Panc1 (cell line): Measurements from ENCODE around the gene RGS12. TPM values are rescaled to one million over a fixed set of nuclear protein-coding genes. Genes with fewer than 3 reads are reported as not detected.

ENCODE experiments used
- ATAC-seq: fragments of 200-7000 bp; cut with Tn5 transposase; 2 replicates; pipeline ENCODE4 v1.9.1; 2020; ENCODE audit warnings: mild to moderate bottlenecking, moderate library complexity
- BruUV-seq: library from RNA; stranded (reverse); fragments of 400-500 nt; replicated peaks from 2 replicates; lab custom pipeline; 2021; lab: Mats Ljungman, UMichigan
- CTCF ChIA-PET: fragments of 300-600 bp; sonication (Branson Sonifier 250); formaldehyde crosslinking; loops from one replicate; lab custom pipeline; 2022; ENCODE audit warnings: antibody characterized with exemption; lab: Charles Lee
- POLR2A ChIA-PET: fragments of 300-600 bp; sonication (Branson Sonifier 250); formaldehyde crosslinking; loops from one replicate; lab custom pipeline; 2022; ENCODE audit warnings: antibody characterized with exemption; lab: Charles Lee
- DNase-seq: peaks from one replicate; pipeline ENCODE4 v3.0.0-alpha.2; 2010; ENCODE audit warnings: low read depth, low spot score
- H3K27ac ChIP-seq: 2 replicates; pipeline ENCODE4 v1.5.1; 2011; ENCODE audit warnings: mild to moderate bottlenecking, low read length, inconsistent platforms
- H3K27me3 ChIP-seq: fragments of 200-500 bp; sonication (Bioruptor generic); 2 replicates; pipeline ENCODE4 v1.6.0; 2014; ENCODE audit warnings: low read length, inconsistent platforms; ENCODE audit not compliant: control insufficient read depth, insufficient read depth
- H3K36me3 ChIP-seq: fragments of 200-500 bp; sonication (Bioruptor generic); 2 replicates; pipeline ENCODE4 v1.5.1; 2014; ENCODE audit warnings: inconsistent platforms, mild to moderate bottlenecking, low read length, moderate library complexity; ENCODE audit not compliant: control insufficient read depth, insufficient read depth
- H3K4me1 ChIP-seq: 2 replicates; pipeline ENCODE4 v1.5.1; 2011; ENCODE audit warnings: inconsistent platforms, mild to moderate bottlenecking, low read length, moderate library complexity; ENCODE audit not compliant: control insufficient read depth, insufficient read depth
- H3K4me3 ChIP-seq, 2 experiments: 2 replicates each; pipeline ENCODE4 v1.5.1; 2011 to 2012; ENCODE audit warnings: low read depth in 2 of 2, low read length in 2 of 2, mild to moderate bottlenecking in 2 of 2, inconsistent platforms in 1 of 2, moderate library complexity in 1 of 2
- H3K9me3 ChIP-seq: fragments of 200-500 bp; sonication (Bioruptor generic); 2 replicates; pipeline ENCODE4 v1.5.1; 2014; ENCODE audit warnings: low read depth, mild to moderate bottlenecking, inconsistent platforms, low read length, moderate library complexity; ENCODE audit not compliant: control insufficient read depth, insufficient read depth
- POLR2AphosphoS5 ChIP-seq: IDR thresholded peaks from 2 replicates; pipeline ENCODE4 v1.6.1; 2012; ENCODE audit warnings: mild to moderate bottlenecking, low read depth, low read length, moderate library complexity
- REST ChIP-seq, 2 experiments: IDR thresholded peaks; 2 replicates each; pipeline ENCODE4 v1.6.1; 2011 to 2012; ENCODE audit warnings: low read depth in 2 of 2, control low read depth in 1 of 2, low read length in 1 of 2, mild to moderate bottlenecking in 1 of 2, moderate library complexity in 1 of 2; ENCODE audit not compliant: insufficient read depth in 1 of 2
- SIN3A ChIP-seq: IDR thresholded peaks from 2 replicates; pipeline ENCODE4 v1.6.1; 2012; ENCODE audit warnings: low read depth, mild to moderate bottlenecking, low read length, moderate library complexity, borderline replicate concordance; ENCODE audit not compliant: insufficient read depth
- TCF7L2 ChIP-seq: IDR thresholded peaks from 2 replicates; pipeline ENCODE4 v1.6.1; 2011; ENCODE audit warnings: mild to moderate bottlenecking, low read depth, low read length, inconsistent platforms
- in situ Hi-C: cut with HindIII; loops from 2 replicates; pipeline ENCODE4 v1.10.0; 2016; ENCODE audit warnings: low sequenced_read_pairs, low pct_unique_long_range_greater_than_20kb
- intact Hi-C: fragments of 100-400 bp; cut with micrococcal nuclease; formaldehyde crosslinking; loops from one replicate; pipeline ENCODE4 v1.10.0; 2022; ENCODE audit not compliant: unreplicated experiment
- total RNA-seq: library from RNA; stranded (reverse); gene quantifications from one replicate; pipeline ENCODE4 v1.2.1, GENCODE V29; 2021; ENCODE audit not compliant: unreplicated experiment
- TF ChIP-seq, protein P1 (sequence below): fragments of 450-650 bp; IDR thresholded peaks from 2 replicates; pipeline ENCODE4 v1.5.1; 2017; ENCODE audit warnings: mild to moderate bottlenecking

The RGS12 gene
- total RNA-seq, 1 experiment from 2014 or later, result 24.3 TPM

DNA sequence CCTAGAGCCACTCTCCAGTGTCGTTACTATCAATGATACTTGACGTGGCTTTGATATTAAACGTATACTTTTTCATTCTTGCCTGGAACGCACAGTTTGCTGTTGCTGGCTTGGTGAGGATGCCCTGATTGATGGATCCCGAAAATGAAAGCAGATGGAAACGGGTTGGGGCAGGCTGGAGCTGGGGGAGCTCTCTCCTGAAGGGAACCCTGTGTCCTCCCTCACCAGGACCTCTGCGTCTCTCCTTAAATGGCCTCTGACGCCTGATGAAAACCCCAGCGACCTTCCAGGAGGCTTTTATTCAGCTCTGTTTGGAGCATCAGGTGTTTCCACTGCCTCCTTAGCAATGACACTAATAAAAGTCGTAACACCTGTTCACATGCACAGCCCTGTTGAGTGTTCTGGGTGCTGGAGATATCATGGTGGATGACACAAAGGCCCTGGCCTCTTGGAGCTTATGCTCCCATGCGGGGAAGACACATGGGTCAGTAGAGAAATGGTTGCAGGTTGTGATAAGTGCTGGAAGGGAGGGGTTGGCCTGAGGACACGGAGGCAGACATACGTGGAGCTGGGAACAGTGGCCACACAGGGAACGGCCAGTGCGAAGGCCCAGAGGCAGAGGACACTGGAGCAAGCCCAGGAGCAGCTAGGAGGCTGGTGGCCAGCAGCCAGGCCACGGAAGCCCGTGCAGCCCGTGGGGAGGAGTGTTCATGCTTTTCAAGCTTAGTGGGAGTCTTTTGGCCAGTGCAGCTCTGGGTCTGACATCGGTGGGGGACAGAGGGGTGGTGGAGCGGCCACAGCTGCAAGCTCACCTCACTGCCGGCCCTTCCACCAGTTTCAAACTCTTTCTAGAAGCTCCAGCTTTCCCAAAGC, 36.4 kb upstream of the RGS12 start:
- BruUV-seq, result no TSS peak
- no peaks in the 10 kb centered on the region for H3K27me3 ChIP-seq
- TF ChIP-seq, protein P1, sequence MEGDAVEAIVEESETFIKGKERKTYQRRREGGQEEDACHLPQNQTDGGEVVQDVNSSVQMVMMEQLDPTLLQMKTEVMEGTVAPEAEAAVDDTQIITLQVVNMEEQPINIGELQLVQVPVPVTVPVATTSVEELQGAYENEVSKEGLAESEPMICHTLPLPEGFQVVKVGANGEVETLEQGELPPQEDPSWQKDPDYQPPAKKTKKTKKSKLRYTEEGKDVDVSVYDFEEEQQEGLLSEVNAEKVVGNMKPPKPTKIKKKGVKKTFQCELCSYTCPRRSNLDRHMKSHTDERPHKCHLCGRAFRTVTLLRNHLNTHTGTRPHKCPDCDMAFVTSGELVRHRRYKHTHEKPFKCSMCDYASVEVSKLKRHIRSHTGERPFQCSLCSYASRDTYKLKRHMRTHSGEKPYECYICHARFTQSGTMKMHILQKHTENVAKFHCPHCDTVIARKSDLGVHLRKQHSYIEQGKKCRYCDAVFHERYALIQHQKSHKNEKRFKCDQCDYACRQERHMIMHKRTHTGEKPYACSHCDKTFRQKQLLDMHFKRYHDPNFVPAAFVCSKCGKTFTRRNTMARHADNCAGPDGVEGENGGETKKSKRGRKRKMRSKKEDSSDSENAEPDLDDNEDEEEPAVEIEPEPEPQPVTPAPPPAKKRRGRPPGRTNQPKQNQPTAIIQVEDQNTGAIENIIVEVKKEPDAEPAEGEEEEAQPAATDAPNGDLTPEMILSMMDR, result no peak
- TF ChIP-seq POLR2AphosphoS5 (no peak), TCF7L2 (no peak), SIN3A (no peak), REST (IDR thresholded peaks at IDR 0.05; ENCODE audit: insufficient read depth in 1 of 2, low read depth in 2 of 2, low read length in 1 of 2) (no peak)
- ChIA-PET POLR2A (no interaction called here), CTCF (interaction anchor here (0.6 kb wide), 1 partner anchor 589 kb away, joined by 3 read pairs; no protein-coding TSS in a partner anchor)
- no peak for DNase-seq
- intact Hi-C loops, result no loop called here
- no peak overlapping the region for H3K27ac ChIP-seq
- no peaks in the 10 kb centered on the region for H3K36me3 ChIP-seq
- H3K4me1 ChIP-seq, result no peaks in the 10 kb centered on the region
- no peaks in the 10 kb centered on the region for H3K9me3 ChIP-seq
- in situ Hi-C loops, result no loop called here
- no peak overlapping the region for H3K4me3 ChIP-seq
- ATAC-seq, result no peak

GRCh38 chr4:3257103-3257555, 35.7 kb upstream of the RGS12 start:
- ChIA-PET CTCF (no interaction called here), POLR2A (no interaction called here)
- in situ Hi-C loops (no loop called here), intact Hi-C loops (no loop called here)
- no peaks in the 10 kb centered on the region for H3K9me3 ChIP-seq
- no peak for ATAC-seq
- no peaks in the 10 kb centered on the region for H3K36me3 ChIP-seq
- DNase-seq, result no peak
- no peaks in the 10 kb centered on the region for H3K27me3 ChIP-seq
- no peaks in the 10 kb centered on the region for H3K4me1 ChIP-seq
- no peak overlapping the region for H3K27ac ChIP-seq
- no TSS peak for BruUV-seq
- no peak overlapping the region for H3K4me3 ChIP-seq
- TF ChIP-seq SIN3A (no peak), REST (IDR thresholded peaks at IDR 0.05; ENCODE audit: insufficient read depth in 1 of 2, low read depth in 2 of 2, low read length in 1 of 2) (no peak)
